ENCODE measurements around the gene TMEM270. TPM values are rescaled to one million over a fixed set of nuclear protein-coding genes. Genes with fewer than 3 reads are reported as not detected.
"Not testable (repeated sequence)": the region's sequence is repeated elsewhere in the genome, so short reads cannot be mapped to it uniquely, and the experiment has no call there.

The TMEM270 gene
- total RNA-seq, 1 donor from 2014 or later: not detected

DNA sequence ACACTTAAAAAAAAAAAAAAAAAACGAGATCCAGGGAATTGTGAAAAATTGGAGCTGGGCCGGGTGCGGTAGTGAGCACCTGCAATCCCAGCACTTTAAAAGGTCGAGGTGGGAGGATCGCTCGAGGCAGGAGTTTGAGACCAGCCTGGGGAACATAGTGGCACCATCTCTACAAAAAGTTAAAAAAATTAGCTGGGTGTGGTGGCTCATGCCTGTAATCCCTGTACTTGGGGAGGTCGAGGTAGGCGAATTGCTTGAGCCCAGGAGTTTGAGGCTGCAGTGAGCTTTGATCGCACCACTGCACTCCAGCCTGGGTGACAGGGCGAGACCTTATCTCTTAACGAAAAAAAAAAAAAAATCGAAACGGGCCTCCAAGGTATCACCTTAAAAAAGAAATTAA is 28.2 kb upstream of the TMEM270 start:
- DNase-seq: no peak

DNA sequence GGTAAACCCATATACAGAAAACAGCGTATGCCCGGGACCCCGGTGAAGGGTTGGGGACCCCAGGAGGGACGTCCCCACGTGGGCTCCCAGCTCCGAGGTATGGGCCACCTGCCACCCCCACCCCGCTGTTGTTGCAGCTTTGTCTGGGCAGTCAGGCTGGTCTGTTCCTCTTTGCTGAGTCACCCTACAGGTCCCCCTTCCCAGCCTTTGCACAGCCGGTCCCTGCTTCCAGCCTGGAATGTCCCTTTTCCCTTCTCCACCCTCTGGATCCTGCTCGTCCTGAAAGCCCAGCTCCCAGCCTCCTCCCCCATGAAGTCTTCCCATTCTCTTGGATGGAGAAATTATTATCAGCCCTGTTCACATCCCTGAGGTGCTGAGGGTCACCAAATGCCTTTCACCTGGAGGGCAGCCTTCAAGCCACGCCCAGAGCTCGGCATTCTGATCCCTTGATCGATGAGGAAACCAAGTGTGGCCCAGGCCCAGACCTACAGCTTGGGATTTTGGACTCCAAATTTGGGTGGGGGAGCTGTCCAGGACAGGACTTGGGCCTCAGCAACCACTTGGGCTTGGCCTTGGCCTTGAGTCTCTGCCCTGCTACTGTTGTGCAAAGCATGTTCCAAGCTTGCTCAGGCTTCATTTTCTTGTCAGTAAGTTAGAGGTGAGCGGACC is 27.6 kb upstream of the TMEM270 start:
- no peak for DNase-seq

GRCh38 chr7:73834626-73835191 is 26.2 kb upstream of the TMEM270 start:
- no peak for DNase-seq

- not testable (repeated sequence) for DNase-seq
These were observed 23.8 kb upstream of the TMEM270 start for GRCh38 chr7:73837167-73837566.

DNA sequence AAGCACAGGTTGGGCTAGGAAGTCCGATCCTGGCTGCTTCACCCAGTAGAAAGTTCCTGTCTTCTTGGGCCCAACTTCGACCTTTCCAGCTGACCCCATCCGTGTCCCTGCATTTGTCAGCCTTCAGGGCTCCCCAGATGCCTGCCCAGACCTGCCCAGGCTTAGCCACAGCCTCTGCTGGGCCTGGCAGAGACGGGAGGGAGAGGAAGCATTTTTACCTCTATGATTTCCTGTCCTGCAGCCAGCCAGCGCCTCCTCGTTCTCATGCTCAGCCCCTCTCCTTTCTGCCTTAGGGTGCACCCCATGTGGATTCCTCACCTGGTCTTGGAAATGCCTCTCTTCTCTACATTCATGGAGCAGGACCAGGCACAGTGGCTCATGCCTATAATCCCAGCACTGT is 22.3 kb upstream of the TMEM270 start:
- DNase-seq: no peak

DNA sequence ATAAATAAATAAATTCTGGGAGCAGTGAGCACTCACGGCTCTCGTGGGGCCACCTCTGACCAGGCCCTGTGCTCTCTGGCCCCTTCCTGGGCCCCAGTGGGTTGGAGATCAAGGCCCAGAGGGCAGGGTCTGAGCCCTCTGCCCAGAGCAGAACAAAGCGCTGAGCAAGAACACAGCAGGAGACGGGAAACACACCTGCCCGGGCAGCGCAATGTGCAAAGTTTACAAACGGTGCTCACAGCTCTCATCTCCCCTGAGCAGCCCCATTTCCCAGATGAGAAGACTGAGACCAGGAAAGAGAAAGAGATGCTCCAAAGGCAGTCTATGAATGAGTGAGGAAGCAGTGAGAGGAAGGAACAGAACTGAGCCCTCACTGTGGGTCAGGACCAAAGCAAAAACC is 21.7 kb upstream of the TMEM270 start:
- DNase-seq: no peak

GRCh38 chr7:73839743-73840714 is 20.9 kb upstream of the TMEM270 start:
- no peak for DNase-seq

DNA sequence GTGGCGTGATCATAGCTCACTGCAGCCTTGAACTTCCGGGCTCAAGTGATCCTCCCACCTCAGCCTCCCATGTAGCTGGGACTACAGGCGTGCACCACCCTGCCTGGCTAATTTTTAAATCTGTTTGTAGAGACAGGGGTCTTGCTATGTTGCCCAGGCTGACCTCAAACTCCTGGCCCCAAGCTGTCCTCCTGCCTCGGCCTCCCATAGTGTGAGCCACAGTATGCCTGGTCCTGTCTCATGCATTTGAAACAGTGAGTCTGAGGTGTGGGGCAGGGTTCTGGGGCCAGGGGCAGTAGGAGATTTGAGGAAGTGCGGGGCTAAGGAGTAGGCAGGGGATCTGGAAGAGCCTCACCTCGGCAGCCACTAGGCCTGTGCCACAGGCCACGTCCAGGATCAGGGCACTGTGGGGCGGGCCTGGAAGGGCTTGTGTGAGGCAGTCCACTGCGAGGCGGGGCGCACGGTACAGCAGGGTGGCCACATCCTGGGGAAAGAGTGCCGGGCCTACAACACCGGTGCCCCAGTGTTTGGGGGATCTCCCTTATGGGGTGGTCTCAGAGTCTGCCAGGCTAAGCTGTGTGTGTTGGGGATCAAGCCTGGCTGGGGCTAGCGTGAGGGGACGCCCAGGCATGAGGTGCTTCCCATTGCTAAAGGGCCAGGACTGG is 20.1 kb upstream of the TMEM270 start:
- DNase-seq: no peak

- no peak for DNase-seq
These were observed 19.3 kb upstream of the TMEM270 start for GRCh38 chr7:73841689-73842066.

GRCh38 chr7:73842067-73842976 is 18.6 kb upstream of the TMEM270 start, which contains the start of gene METTL27:
METTL27 (minus strand) TSS chr7:73842516; CDS start chr7:73842140, 376 bp downstream.
- peak; percentile 76 for DNase-seq

GRCh38 chr7:73844131-73844547 is 16.8 kb upstream of the TMEM270 start:
- DNase-seq: no peak

GRCh38 chr7:73844848-73845460 is 16.0 kb upstream of the TMEM270 start:
- DNase-seq: no peak

DNA sequence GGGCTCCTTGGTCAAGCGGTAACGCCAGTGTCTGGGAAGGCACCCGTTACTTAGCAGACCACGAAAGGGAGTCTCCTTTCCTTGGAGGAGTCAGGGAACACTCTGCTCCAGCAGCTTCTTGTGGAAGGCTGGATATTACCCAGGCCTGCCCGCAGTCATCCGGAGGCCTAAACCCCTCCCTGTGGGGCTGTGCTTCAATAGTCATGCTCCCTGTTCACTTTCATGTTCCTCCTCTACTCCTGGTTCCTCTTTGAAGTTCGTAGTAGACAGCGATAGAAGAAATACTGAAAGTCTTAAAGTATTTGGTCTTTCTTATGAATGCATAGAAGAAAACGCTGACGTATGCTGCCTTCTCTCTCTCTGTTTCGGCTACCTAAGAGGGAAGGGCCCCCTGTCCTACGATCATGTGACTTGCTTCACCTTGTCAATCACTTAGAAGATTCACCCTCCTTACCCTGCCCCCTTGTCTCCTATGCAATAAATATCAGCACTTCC is 15.2 kb upstream of the TMEM270 start:
- DNase-seq: not testable (repeated sequence)

DNA sequence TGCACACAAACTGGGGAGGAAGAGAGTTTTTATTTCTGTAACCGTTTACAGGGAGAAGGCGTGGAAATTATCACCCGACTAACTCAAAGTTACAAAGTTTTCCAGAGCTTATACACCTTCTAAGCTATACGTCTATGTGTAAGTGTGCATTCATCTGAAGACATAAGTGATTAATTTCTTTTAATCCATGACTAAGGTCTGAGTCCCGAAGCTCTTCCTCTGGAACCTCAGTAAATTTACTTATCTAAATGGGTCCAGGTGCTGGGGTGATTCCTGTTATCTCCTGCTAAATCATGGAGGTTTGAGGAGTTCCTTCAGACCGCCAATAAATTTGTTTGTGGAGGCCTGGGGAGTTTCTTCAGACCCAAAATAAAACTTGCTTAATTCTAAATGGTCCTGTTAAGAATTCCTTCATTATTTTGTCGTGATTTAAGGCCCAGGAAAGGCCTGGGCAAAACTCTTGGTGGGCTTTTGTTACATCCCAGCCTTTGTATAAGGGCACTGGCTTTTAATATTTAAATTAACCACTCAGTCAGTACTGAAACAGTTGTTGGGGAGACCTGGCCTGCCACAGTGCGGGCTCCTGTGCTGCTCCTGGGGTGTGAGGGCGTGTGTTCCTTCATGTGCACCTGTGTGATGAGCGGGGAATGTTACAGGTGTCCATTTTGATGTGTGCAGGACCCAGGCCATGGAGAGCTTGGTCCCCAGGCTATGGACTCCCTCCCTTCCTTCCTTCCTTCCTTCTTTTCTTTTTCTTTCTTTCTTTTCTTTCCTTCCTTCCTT is 12.8 kb upstream of the TMEM270 start:
- DNase-seq: no peak

DNA sequence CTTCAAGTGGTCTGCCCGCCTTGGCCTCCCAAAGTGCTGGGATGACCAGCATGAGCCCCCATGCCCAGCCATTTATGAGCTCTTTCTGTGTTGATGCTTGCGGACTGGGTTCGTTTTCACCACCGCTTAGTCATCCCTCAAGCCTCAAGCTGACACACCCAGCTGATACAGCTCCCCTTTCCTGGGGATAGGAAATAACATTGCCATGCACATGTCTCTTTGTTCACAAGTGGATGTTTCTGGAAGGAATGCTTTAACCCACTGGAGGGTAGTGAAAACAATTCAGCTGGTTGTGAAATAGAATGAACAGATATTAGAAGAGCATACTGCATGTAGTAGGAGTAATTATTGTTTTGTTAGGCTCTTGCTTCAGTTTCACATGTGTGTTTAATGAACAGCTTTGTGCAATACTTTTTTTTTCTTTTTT is 10.2 kb upstream of the TMEM270 start:
- DNase-seq: peak; percentile 81

DNA sequence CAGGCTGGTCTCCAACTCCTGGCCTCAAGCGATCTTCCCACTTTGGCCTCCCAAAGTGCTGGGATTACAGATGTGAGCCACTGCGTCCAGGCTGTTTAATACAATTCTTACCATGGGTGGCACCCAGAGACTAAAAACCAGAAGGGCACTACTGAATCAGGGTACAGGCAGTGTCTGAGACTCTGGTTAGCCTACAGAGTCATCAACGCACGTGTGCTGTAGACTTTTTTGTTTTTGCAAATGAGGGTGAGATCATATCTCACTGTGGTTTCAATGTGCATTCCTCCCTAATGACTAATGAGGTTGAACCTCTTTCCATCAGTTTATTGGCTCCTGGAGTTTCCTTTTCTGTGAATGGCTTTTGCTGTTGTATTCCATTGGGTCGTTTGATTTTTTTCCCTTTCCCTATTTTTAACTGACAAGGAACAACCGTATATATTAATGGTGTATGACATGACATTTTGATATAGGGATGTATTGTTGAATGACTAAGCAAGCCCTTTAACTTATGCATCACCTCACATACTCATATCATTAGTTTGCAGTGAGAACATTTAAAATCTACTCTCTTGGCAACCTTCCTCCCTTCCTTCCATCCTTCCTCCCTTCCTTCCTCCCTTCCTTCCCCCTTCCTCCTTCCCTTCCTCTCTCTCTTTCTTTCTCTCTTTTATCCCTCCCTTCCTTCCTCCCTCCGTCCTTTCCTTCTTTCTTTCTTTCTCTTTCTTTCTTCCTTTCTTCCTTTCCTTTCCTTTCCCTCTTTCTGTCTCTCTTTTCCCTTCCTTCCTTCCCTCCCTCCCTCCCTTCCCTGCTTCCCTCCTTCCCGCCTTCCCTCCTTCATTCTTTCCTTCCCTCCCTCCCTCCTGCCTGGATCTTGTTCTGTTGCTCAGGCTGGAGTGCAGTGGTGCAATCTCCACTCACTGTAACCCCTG is 9.3 kb upstream of the TMEM270 start:
- DNase-seq: peak; percentile 67

DNA sequence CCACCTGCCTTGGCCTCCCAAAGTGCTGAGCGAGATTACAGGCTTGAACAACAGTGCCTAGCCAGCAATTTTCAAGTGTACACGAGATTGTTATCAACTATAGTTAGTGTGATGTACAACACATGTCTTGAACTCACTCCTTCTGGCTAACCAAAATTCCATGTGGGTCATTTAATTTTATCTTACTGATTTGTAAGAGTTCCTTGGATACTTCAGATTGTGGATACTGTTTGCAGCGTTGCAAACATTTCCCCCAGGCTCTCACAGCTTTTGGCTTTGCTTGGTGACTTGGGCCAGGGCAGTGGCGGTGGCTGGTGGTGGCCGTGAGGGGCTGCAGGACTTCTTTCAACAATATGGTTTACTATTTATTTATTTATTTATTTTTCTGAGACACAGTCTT is 8.5 kb upstream of the TMEM270 start:
- no peak for DNase-seq

DNA sequence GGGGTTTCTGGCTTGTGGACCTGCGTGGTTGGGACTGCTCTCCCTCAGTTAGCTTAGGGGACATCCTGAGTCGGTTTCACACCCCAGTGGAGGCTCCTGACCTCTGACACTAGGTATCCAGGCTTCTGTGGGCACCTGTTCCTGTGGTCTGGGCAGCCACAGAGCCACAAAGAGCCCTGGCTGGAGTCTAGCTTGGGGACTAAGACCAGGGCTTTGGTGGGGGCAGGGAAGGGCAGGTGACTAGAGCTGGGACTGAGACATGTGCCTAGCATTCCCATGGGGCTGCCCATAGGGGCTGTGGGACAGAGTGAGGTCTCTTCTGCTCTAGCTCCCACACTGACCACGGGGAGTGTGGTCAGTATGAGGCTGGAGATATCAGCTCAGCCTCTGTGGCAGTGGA is 4.0 kb upstream of the TMEM270 start:
- no peak for DNase-seq

GRCh38 chr7:73858807-73859206 is 2.2 kb upstream of the TMEM270 start:
- no peak for DNase-seq

Data from skin of body (tissue), 2 donors.